ENCODE data around the gene HIP1.
"Not testable (repeated sequence)": the region's sequence is repeated elsewhere in the genome, so short reads cannot be mapped to it uniquely, and the experiment has no call there.

HIP1 gene

DNA sequence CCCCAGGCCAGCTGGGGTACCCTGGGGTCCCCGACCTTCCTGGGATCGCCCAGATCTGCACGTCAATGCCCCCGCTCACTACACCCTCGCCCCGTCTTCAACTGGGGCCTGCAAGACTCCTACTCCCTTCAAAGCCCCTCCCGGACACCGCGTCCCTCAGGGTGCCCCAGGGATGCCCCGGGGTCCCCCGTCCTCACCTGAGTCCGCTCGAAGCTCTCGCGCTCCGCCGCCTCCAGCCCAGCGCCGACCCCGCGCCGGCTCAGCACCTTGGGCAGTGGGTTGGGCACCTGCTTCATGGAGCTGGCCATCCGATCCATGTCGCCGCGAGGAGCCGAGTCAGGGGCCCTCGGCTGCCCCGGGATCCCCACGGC lies at the start of gene HIP1:
TSS of gene HIP1 (minus strand) at position 338 of the 371 bp plus-strand sequence. CDS start at position 317, 21 bp downstream.
- no peak for DNase-seq

DNA sequence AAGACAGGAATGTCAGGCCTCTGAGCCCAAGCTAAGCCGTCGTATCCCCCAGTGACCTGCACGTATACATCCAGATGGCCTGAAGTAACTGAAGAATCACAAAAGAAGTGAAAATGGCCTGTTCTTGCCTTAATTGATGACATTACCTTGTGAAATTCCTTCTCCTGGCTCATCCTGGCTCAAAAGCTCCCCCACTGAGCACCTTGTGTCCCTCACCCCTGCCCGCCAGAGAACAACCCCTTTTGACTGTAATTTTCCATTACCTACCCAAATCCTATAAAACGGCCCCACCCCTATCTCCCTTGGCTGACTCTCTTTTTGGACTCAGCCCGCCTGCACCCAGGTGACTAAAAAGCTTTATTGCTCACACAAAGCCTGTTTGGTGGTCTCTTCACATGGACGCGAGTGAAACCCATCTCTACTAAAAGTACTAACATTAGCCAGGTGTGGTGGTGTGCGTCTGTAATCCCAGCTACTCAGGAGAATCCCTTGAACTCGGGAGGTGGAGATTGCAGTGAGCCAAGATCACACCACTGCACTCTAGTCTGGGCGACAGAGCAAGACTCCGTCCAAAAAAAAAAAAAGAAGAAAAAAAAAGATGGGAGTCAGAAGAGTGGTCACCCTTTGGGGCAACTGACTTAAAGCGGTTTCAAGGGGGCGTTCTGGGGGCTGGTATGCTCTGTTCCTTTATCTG lies 49.6 kb upstream of the HIP1 start:
- DNase-seq = not testable (repeated sequence)

DNA sequence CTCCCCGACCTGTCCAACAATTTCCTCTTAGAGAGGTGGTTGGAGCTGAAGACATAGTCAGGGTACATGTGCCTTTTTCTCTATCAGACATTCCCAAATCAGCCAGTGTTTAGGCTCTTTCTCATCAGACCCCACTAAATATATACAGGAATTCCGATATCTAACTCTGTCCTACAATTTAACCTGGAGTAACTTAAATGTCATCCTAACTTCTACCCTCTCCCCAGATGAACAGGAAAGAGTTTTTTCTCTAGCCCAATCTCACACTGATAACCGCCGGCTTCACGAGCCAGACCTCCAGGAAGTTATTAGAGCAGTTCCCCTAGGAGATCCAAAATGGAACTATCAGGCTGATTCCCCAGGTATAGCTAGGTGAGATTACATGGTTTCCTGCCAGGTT lies 44.3 kb upstream of the HIP1 start:
- DNase-seq = not testable (repeated sequence)

DNA sequence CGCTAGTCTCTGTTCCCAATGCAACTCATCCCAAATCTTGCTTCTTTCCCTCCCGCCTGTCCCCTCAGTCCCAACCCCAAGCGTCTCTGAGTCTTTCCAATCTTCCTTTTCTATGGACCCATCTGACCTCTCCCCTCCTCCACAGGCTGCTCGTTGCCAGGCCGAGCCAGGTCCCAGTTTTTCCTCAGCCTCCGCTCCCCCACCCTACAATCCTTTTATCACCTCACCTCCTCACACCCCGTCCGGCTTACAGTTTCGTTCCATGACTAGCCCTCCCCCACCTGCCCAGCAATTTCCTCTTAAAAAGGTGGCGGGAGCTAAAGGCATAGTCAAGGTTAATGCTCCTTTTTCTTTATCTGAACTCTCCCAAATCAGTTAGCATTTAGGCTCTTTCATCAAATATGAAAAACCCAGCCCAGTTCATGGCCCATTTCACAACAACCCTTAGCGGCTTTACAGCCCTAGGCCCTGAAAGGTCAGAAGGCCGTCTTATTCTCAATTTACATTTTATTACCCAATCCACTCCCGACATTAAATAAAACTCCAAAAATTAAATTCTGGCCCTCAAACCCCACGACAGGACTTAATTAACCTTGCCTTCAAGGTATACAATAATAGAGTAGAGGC lies 42.0 kb upstream of the HIP1 start:
- DNase-seq = not testable (repeated sequence)

DNA sequence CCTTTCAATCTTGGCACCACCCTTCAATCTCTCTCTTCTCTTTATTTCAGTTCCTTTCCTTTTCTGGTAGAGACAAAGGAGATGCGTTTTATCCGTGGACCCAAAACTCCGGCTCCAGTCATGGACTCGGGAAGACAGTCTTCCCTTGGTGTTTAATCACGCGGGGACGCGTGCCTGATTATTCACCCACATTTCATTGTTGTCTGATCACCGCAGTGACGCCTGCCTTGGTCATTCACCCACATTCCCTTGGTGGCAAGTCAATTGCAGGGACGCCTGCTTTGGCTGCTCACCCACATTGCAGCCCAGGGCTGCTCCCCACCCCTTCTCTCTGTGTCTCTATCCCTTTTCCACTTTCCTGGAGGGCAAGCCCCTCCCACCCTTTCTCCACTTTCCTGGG lies 40.8 kb upstream of the HIP1 start:
- DNase-seq = not testable (repeated sequence)

DNA sequence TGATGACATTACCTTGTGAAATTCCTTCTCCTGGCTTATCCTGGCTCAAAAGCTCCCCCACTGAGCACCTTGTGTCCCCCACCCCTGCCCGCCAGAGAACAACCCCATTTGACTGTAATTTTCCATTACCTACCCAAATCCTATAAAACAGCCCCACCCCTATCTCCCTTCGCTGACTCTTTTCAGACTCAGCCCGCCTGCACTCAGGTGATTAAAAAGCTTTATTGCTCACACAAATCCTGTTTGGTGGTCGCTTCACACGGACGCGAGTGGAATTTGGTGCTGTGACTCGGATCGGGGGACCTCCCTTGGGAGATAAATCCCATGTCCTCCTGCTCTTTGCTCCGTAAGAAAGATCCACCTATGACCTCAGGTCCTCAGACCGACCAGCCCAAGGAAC lies 40.3 kb upstream of the HIP1 start:
- DNase-seq = not testable (repeated sequence)

DNA sequence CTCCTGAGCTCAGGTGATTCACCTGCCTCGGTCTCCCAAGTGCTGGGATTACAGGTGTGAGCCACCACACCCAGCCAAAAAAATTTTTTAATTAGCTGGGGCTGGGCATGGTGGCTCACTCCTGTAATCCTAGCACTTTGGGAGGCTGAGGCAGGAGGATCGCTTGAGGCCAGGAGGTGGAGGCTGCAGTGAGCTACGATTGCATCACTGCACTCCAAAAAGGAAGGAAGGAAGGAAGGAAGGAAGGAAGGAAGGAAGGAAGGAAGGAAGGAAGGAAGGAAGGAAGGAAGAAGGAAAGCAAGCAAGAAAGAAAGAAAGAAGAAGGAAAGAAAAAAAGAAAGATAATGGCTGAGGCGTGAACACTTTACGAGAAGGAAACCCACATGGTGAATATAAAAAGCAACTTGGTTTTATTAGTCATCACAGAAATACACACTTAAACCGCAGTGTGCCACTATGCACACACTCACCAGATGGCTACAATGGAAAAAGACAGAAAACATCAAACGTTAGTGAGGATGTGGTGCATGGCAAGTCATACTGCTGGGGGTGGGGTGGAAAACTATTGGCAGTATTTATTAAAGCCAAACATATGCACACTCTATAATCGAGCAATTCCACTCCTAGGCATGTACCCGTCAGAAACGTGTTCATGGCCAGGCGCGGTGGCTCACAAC lies 37.7 kb upstream of the HIP1 start:
- DNase-seq = peak; percentile 63

DNA sequence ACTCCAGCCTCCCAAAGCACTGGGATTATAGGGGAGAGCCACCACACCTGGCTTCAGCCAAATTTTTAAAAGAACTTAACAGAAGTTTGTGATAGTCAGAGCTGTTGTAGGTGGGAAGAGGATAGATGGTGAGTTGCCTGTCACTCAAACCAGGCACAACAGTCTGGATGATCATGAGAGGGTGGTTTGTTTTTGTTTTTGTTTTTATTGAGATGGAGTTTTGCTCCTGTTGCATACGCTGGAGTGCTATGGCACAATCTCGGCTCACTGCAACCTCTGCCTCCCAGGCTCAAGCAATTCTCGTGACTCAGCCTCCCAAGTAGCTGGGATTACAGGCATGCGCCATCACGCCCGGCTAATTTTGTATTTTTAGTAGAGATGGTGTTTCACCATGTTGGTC lies 35.2 kb upstream of the HIP1 start:
- DNase-seq = not testable (repeated sequence)

DNA sequence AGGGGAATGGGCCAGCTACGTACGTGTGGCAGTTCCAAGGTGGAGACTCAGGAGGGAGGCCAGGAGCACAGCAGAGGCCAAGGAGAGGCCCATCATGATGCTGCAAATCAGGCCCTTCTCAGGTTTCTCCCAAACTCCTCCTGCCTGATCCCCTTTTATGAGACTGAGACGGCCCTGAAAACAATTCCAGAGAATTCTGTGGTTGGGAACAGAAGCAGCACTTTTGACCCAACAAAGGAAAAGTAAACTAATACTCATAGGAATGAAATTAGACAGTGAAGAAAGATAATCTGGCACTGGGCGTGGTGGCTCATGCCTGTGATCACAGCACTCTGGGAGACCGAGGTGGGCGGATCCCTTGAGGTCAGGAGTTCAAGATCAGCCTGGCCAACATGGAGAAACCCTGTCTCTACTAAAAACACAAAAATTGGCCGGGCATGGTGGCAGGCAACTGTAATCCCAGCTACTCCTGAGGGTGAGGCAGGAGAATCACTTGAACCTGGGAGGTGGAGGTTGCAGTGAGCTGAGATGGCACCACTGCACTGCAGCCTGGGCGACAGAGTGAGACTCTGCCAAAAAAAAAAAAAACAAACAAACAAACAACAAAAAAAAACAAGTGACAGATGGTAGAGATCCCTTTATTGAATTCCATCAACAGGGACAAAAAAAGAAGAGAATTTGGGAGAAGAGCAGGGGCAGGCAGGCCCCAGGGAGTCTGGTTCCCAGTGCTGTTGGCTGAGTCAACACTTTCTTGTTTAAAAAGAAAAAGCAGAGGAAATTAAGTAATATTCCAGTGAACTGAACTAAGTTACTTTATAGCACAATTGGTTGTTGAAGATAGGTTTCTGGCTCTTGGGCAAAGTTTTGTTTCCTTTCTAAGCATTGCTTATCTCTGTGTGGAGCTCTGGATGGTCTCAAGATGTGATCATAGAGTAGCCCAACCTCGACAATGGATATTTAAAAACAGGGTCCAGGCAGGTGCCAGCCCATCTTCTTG lies 33.6 kb upstream of the HIP1 start, which contains the start of gene CCL26:
TSS of gene CCL26 (minus strand) at position 131 of the 997 bp plus-strand sequence. CDS start at position 96, 35 bp downstream.
- DNase-seq = no peak

DNA sequence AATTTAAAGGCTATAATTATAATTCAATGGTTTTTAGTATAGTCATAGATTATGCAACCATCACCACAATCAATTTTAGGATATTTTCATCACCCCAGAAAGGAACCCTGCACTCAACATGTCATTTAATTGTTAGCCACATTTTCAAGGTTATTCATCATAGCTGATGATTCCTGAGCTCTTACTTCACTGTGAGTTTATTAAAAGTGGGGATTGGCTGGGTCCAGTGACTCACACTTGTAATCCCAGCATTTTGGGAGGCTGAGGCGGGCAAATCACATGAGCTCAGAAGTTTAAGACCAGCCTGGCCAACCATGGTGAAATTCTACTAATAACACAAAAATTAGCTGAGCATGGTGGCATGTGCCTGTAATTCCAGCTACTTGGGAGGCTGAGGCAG lies 32.5 kb upstream of the HIP1 start:
- DNase-seq = no peak

DNA sequence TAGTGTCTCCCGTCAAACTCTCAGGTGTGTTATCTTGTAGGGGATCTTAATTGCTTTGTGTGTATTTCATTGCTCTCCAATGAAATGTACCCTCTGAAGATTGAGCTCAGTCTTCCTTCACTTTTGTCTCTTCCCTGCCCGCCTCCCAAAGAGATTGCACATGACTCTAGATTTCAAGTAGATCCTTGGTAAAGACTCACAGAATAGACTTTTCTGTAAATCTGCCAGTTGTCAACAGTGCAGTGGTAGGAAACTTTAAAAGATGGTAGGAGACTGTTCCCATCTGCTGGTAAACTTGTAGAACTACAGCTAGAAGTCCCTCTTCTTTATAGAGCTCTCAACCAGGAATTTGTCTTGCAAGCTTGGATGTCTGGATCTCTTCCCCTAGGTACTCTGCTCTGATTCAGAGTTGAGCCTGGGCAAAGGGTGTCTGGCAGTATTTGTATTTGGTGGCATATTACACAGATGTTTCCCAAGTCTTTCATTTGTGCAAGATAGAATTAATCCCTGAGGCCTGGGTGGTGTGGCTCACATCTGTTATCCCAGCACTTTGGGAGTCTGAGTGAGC lies 23.7 kb upstream of the HIP1 start:
- DNase-seq = peak; percentile 66

DNA sequence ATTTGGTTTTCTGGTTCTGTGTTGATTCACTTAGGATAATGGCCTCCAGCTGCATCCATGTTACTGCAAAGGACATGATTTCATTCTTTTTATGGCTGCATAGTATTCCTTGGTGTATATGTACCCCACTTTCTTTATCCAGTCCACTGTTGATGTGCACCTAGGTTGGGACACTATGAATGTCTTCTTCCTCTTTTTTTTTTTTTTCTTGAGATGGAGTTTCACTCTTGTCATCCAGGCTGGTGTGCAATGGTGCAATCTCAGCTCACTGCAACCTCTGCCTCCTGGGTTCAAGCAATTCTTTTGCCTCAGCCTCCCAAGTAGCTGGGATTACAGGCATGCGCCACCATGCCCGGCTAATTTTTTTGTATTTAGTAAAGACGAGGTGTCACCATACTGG lies 23.1 kb upstream of the HIP1 start:
- DNase-seq = not testable (repeated sequence)

DNA sequence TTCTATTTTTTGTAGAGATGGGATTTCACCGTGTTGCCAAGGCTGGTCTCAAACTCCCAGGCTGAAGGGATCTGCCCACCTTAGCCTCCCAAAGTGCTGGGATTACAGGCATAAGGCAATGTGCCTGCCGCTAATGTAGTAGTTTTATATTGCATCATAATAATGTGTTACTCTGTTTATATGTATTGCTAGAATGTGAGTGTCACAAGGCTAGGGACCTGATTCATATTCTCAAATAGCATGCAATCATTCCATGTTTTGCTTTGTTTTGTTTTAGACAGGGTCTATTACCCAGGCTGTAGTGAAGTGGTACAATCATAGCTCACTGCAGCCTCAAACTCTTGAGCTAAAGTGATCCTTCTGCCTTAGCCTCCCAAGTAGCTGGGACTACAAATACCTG lies 19.8 kb upstream of the HIP1 start:
- no peak for DNase-seq

DNA sequence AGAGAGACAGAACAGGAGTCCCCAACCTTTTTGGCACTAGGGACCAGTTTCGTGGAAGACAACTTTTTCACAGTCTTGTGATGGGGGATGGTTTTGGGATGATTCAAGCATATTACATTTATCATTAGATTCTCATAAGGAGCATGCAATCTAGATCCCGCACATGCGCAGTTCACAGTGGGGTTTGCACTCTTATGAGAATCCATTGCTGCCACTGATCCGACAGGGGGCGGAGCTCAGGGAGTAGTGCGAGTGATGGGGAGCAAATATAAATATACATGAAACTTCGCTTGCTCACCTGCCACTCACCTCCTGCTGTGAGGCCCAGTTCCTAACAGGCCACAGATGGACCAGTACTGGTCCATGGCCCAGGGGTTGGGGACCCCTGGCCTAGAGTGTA lies 19.1 kb upstream of the HIP1 start:
- DNase-seq = no peak

DNA sequence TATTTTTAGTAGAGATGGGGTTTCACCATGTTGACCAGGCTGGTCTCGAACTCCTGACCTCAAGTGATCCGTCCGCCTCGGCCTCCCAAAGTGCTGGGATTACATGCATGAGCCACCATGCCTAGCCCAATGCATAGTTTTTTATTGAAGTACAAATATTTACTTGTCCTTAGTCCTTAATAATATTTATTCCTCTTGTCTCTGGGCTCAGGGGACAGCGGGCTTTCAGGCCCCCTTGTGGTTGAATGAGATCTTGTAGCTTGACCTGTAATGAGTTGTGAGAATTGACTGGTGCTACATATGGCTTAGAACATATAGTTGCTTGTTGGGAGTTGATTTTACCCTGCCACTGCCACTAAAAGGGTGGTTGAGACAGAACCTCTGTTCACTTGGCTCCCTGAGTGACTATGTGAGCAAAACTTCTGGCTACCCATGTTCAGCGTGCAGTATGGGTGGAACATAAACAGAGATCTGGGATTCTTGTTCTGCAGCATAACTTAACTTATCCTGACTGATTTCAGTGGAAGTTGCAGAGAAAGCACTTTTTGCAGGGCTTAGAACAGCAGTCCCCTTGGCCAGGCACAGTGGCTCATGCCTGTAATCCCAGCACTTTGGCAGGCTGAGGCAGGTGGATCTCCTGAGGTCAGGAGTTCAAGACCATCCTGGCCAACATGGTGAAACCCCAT lies 18.4 kb upstream of the HIP1 start:
- peak; percentile 13 for DNase-seq

DNA sequence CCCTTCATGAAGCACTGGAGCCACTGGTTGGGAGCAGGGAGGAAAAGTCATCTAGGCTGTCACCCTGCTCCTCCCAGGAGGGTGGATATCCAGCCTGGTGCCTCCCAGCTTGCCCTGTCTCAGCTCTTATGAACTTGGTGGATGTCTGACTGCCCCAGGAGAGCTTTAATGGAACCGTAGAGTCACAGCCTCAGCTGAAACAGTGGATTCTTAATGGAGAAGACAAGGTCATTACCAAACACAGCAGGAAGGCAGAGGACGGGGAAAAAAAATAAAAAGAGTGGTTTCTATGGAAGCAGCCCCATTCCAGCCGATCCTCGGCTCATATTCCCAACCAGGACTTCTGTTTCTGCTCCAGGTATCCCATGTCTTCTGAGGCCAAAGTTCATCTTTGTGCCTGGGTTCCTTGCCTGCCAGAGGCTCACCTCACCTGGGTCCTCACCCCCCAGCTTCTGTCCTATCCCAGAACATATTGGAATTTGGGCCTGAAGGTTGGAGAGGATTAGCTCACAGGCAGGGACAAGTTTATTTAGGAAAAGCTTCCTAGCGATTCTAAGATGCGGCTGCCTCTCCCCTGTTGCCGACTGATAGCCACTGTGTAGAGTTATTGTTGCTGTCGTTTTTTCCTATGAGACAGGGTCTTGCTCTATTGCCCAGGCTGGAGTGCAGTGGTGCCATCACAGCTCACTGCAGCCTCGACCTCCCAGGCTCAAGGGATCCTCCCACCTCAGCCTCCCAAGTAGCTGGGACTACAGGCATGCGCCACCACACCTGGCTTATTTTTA lies 17.7 kb upstream of the HIP1 start:
- no peak for DNase-seq

DNA sequence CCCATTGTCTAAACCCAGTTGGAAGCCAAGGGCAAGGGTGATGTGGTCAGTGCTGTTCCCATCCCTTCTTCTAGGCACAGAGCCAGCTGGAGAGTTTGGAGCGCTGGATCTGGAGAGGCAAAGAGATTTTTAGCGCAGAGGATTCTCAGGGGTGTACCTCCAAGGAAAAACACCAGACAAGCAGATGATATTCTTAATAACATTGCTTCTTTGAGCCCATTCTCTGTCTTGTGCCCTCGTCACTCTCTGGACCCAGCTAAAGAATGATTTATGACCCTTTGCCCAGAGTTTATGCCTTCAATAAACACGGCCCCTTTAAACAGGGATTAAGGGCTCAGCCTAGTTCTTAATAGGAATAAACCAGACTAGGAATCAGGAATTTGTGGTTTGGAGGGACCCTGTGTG lies 4.7 kb upstream of the HIP1 start:
- no peak for DNase-seq

DNA sequence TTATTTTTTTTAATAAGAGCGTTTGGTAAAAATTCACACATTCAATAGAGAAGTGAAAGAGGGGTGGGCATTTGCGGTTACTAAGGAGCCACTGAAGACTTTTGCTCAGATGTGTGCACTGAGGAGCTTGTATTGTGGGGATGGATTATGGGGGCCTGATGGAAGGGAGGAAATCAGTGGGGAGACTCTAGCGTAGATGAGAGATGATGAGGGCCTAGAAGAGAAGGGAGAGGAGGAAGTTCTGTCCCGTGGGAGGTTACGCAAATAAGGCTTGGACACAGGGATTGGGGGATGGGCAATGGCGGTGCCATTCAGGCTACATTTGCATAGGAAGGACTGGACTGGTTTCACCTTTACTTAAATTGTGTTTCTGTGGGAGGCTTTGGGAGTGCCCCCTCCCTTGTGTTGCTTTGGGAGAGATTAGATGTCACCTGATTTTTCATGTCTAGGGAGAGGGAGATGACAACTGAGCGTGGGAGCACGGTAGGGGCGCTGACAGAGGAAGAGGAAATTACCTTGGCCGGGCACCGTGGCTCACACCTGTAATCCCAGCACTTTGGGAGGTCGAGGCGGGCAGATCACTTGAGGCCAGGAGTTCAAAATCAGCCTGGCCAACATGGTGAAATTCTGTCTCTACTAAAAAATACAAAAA lies 2.2 kb upstream of the HIP1 start:
- no peak for DNase-seq

DNA sequence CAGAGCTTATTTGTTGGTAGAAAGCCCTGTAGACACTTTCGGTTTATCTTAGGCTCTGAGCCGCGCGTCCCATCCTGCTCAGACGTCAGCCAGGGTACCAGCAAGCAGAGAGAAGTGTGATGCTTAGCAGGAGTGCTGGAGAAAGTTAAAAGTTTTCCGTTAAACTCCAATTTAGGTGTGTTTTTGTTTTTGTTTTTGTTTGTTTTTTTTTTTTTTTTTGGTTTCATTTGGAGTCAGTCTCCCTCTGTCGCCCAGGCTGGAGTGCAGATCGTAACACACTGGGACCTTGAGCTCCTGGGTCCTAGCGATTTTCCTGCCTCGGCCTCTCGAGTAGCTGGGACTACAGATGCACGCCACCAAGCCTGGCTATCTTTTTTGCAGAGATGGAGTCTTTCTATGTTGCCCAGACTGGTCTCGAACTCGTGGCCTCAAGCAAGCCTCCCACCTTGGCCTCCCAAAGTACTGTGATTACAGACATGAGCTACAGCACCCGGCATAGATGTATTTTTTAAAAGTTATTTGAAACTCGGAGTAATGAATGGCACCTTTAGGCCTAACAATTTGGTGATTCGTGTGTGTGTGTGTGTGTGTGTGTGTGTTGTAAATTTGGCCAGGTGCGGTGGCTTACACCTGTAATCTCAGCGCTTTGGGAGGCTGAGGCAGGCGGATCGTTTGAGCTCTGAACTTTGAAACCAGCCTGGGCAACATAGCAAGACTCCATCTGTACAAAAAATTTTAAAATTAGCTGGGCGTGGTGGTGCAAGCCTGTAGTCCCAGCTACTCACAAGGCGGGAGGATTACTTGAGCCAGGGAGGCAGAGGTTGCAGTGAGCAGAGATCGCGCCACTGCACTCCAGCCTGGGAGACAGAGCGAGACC lies 1.3 kb upstream of the HIP1 start:
- peak; percentile 8 for DNase-seq
